ENCODE data around the gene DNAH10. TPM values are rescaled to one million over a fixed set of nuclear protein-coding genes. Genes with fewer than 3 reads are reported as not detected.
"Not testable (repeated sequence)": the region's sequence is repeated elsewhere in the genome, so short reads cannot be mapped to it uniquely, and the experiment has no call there.

Gene DNAH10
- total and polyA plus RNA-seq, 4 donors: 0.03 to 1.0 TPM; not detected in 2

DNA sequence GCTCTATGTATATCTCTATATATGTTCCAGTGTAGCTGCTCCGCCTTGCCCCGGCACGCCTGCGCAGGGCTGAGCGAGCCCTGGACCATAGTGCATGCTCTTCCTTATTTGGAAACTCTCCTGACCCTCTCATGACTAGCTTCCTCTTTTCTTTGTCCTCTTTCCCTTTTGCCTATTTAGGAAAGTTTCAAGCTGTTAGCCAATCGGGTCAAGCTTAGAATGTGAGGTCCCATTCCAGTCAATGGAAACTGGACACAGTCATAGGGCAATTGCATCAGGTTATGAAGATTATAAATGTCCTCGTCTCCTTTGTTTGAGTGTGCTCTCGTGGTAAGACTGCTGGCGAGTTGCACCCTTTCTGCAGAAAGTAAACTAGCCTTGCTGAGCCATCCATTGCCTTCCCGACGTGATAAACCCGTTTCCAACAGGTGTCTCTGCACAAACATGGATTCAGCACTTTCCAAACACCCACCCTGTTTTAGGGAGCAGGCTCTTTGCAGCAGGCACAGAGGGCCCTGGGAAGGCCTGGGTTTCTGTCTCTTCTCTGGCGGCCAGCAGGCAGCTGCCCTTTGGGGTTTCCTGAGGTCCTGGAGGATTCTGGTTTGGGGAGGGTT lies 179.6 kb downstream of the DNAH10 start:
- H3K9me3 ChIP-seq (ENCODE audit: control insufficient read depth, low read length): no peaks in the 10 kb centered on the region
- ATAC-seq (ENCODE audit: low FRiP score) (no peak), DNase-seq (no peak)
- WGBS, 2 donors: 80 to 88% methylated on average over 13 of the region's 13 CpGs
- no peak overlapping the region for H3K4me3 ChIP-seq (ENCODE audit: low read length in 2 of 2)
- H3K4me1 ChIP-seq (ENCODE audit: control insufficient read depth in 1 of 2, insufficient read depth in 2 of 2, low read length in 2 of 2): no peaks in the 10 kb centered on the region
- peaks cover 0 to 5% of the 10 kb centered on the region in 2 donors for H3K36me3 ChIP-seq (ENCODE audit: control insufficient read depth in 1 of 2, insufficient read depth in 2 of 2, low read length in 1 of 2)
- H3K27me3 ChIP-seq (ENCODE audit: control insufficient read depth in 1 of 2, insufficient read depth in 2 of 2, low read length in 1 of 2): no peaks in the 10 kb centered on the region
- peak overlapping the region in 1 of 2 donors; percentile 14 for H3K27ac ChIP-seq (ENCODE audit: low read depth in 1 of 2, low read length in 2 of 2)
- intact Hi-C loops (cut with DNase I): no loop called here

- WGBS, 2 donors: 24 to 28% methylated on average over 10 of the region's 10 CpGs
- ATAC-seq (ENCODE audit: low FRiP score) (no peak), DNase-seq (peak in 1 of 2 donors; percentile 71)
- Histone ChIP-seq H3K4me1 (ENCODE audit: control insufficient read depth in 1 of 2, insufficient read depth in 2 of 2, low read length in 2 of 2) (no peaks in the 10 kb centered on the region), H3K4me3 (ENCODE audit: low read length in 2 of 2) (no peak overlapping the region), H3K27me3 (ENCODE audit: control insufficient read depth in 1 of 2, insufficient read depth in 2 of 2, low read length in 1 of 2) (no peaks in the 10 kb centered on the region), H3K36me3 (ENCODE audit: control insufficient read depth in 1 of 2, insufficient read depth in 2 of 2, low read length in 1 of 2) (peaks cover 0 to 5% of the 10 kb centered on the region in 2 donors), H3K9me3 (ENCODE audit: control insufficient read depth, low read length) (no peaks in the 10 kb centered on the region), H3K27ac (ENCODE audit: low read depth in 1 of 2, low read length in 2 of 2) (no peak overlapping the region)
- intact Hi-C loops (cut with DNase I): no loop called here
Observed at GRCh38 chr12:123942238-123942653, 180.1 kb downstream of the DNAH10 start.

DNA sequence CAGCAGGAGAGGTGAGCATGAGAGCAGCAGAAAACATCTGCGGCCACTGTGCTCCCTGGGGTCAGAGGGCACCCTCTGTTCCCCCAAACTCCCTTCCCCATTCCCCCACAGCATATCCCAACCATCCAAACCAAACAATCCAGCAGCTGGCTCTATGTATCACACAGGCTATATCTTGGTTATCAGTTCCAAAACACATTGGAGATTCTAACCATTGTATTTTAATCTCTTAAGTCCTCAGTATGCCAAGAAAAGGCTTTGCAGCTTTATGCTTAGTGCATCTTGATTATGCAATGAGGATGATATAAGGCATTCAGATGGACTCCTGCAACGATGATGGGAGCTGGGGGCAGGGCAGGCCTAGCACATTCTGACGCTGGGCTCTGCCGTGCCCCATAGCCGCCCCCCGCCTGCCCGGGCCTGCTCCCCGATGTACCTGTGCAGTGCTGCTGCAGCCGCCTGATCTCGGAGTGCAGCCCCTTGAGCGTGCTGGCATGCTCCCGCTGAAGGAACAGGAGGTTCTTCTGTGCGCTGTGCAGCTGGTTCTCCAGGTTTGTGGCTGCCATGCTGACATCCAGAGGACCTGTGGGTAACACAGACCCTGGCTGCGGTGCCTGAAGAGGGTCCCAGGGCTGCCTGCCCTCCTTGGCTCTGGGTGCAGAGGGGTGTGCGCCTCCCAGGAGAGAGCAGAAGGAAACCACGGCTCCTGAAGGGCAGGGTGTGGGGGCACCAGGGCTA lies 181.0 kb downstream of the DNAH10 start:
- Histone ChIP-seq H3K27ac (ENCODE audit: low read depth in 1 of 2, low read length in 2 of 2) (peak overlapping the region in 1 of 2 donors; percentile 25), H3K27me3 (ENCODE audit: control insufficient read depth in 1 of 2, insufficient read depth in 2 of 2, low read length in 1 of 2) (no peaks in the 10 kb centered on the region), H3K36me3 (ENCODE audit: control insufficient read depth in 1 of 2, insufficient read depth in 2 of 2, low read length in 1 of 2) (peaks cover 0 to 3% of the 10 kb centered on the region in 2 donors), H3K9me3 (ENCODE audit: control insufficient read depth, low read length) (no peaks in the 10 kb centered on the region), H3K4me1 (ENCODE audit: control insufficient read depth in 1 of 2, insufficient read depth in 2 of 2, low read length in 2 of 2) (no peaks in the 10 kb centered on the region), H3K4me3 (ENCODE audit: low read length in 2 of 2) (no peak overlapping the region)
- WGBS, 2 donors: 81 to 86% methylated on average over 16 of the region's 16 CpGs
- no peak for DNase-seq
- no peak for ATAC-seq (ENCODE audit: low FRiP score)
- intact Hi-C loops (cut with DNase I): no loop called here

DNA sequence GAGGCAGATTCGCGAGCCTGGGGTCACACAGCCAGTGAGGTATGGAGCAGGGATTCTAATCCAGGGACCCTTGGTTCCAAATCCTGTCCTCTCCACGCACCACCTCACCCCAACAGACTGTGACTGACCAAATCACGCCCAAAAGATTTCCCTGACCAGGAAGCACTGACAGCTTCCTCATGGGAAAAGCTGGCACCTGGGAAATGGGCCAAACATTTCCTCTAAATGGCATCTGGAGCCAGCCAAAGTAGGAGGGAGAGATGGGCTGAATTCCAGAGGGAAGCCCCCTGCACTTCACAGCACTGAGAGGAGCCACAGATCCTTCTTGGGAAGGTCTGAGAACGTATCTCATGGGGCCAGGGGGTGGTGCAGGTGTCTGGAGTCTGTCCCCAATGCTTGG lies 181.7 kb downstream of the DNAH10 start:
- 62 to 64% methylated on average over 5 of the region's 5 CpGs for WGBS, 2 donors
- H3K4me1 ChIP-seq (ENCODE audit: control insufficient read depth in 1 of 2, insufficient read depth in 2 of 2, low read length in 2 of 2): no peaks in the 10 kb centered on the region
- no peak for DNase-seq
- H3K9me3 ChIP-seq (ENCODE audit: control insufficient read depth, low read length): no peaks in the 10 kb centered on the region
- no peak overlapping the region for H3K4me3 ChIP-seq (ENCODE audit: low read length in 2 of 2)
- intact Hi-C loops (cut with DNase I): no loop called here
- peaks cover 0 to 3% of the 10 kb centered on the region in 2 donors for H3K36me3 ChIP-seq (ENCODE audit: control insufficient read depth in 1 of 2, insufficient read depth in 2 of 2, low read length in 1 of 2)
- H3K27me3 ChIP-seq (ENCODE audit: control insufficient read depth in 1 of 2, insufficient read depth in 2 of 2, low read length in 1 of 2): no peaks in the 10 kb centered on the region
- ATAC-seq (ENCODE audit: low FRiP score): no peak
- no peak overlapping the region for H3K27ac ChIP-seq (ENCODE audit: low read depth in 1 of 2, low read length in 2 of 2)

GRCh38 chr12:123944696-123945095 lies 182.6 kb downstream of the DNAH10 start:
- peaks cover 0 to 3% of the 10 kb centered on the region in 2 donors for H3K36me3 ChIP-seq (ENCODE audit: control insufficient read depth in 1 of 2, insufficient read depth in 2 of 2, low read length in 1 of 2)

GRCh38 chr12:123945287-123946151 lies 183.4 kb downstream of the DNAH10 start:
- Histone ChIP-seq H3K27me3 (ENCODE audit: control insufficient read depth in 1 of 2, insufficient read depth in 2 of 2, low read length in 1 of 2) (no peaks in the 10 kb centered on the region), H3K9me3 (ENCODE audit: control insufficient read depth, low read length) (no peaks in the 10 kb centered on the region), H3K36me3 (ENCODE audit: control insufficient read depth in 1 of 2, insufficient read depth in 2 of 2, low read length in 1 of 2) (peaks cover 0 to 3% of the 10 kb centered on the region in 2 donors), H3K4me3 (ENCODE audit: low read length in 2 of 2) (no peak overlapping the region), H3K27ac (ENCODE audit: low read depth in 1 of 2, low read length in 2 of 2) (no peak overlapping the region), H3K4me1 (ENCODE audit: control insufficient read depth in 1 of 2, insufficient read depth in 2 of 2, low read length in 2 of 2) (no peaks in the 10 kb centered on the region)
- DNase-seq (no peak), ATAC-seq (ENCODE audit: low FRiP score) (no peak)
- 85 to 87% methylated on average over 25 of the region's 25 CpGs for WGBS, 2 donors
- intact Hi-C loops (cut with DNase I): no loop called here

More at GRCh38 chr12:123944696-123945095, 182.6 kb downstream of the DNAH10 start:
- Histone ChIP-seq H3K4me3 (ENCODE audit: low read length in 2 of 2) (no peak overlapping the region), H3K27ac (ENCODE audit: low read depth in 1 of 2, low read length in 2 of 2) (no peak overlapping the region), H3K4me1 (ENCODE audit: control insufficient read depth in 1 of 2, insufficient read depth in 2 of 2, low read length in 2 of 2) (no peaks in the 10 kb centered on the region), H3K9me3 (ENCODE audit: control insufficient read depth, low read length) (no peaks in the 10 kb centered on the region), H3K27me3 (ENCODE audit: control insufficient read depth in 1 of 2, insufficient read depth in 2 of 2, low read length in 1 of 2) (no peaks in the 10 kb centered on the region)
- ATAC-seq (ENCODE audit: low FRiP score) (no peak), DNase-seq (no peak)
- 86 to 88% methylated on average over 10 of the region's 10 CpGs for WGBS, 2 donors
- intact Hi-C loops (cut with DNase I): no loop called here

DNA sequence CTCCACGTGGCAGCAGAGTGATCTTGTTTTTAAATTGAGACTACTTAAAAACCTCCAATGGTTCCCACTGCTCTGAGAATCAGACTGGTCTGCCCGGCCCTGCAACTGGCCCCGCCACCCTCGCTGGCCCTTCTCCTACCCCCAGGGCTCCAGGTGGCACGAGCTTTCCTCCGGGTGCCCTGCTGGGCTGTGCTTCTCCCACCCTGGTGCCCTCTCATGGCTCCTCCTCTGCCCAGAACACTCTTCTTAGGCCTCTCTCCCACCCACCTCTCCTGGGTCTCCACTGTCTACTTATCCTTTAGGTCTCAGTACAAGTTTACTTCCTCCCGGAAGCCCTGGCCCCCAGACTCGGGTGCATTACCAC lies 184.0 kb downstream of the DNAH10 start:
- DNase-seq: no peak
- ATAC-seq (ENCODE audit: low FRiP score): peak; percentile 19
- intact Hi-C loops (cut with DNase I): no loop called here
- Histone ChIP-seq H3K27ac (ENCODE audit: low read depth in 1 of 2, low read length in 2 of 2) (no peak overlapping the region), H3K9me3 (ENCODE audit: control insufficient read depth, low read length) (no peaks in the 10 kb centered on the region), H3K4me1 (ENCODE audit: control insufficient read depth in 1 of 2, insufficient read depth in 2 of 2, low read length in 2 of 2) (no peaks in the 10 kb centered on the region), H3K4me3 (ENCODE audit: low read length in 2 of 2) (no peak overlapping the region), H3K36me3 (ENCODE audit: control insufficient read depth in 1 of 2, insufficient read depth in 2 of 2, low read length in 1 of 2) (peaks cover 0 to 3% of the 10 kb centered on the region in 2 donors), H3K27me3 (ENCODE audit: control insufficient read depth in 1 of 2, insufficient read depth in 2 of 2, low read length in 1 of 2) (no peaks in the 10 kb centered on the region)
- WGBS, 2 donors: 75 to 80% methylated on average over 8 of the region's 8 CpGs

DNA sequence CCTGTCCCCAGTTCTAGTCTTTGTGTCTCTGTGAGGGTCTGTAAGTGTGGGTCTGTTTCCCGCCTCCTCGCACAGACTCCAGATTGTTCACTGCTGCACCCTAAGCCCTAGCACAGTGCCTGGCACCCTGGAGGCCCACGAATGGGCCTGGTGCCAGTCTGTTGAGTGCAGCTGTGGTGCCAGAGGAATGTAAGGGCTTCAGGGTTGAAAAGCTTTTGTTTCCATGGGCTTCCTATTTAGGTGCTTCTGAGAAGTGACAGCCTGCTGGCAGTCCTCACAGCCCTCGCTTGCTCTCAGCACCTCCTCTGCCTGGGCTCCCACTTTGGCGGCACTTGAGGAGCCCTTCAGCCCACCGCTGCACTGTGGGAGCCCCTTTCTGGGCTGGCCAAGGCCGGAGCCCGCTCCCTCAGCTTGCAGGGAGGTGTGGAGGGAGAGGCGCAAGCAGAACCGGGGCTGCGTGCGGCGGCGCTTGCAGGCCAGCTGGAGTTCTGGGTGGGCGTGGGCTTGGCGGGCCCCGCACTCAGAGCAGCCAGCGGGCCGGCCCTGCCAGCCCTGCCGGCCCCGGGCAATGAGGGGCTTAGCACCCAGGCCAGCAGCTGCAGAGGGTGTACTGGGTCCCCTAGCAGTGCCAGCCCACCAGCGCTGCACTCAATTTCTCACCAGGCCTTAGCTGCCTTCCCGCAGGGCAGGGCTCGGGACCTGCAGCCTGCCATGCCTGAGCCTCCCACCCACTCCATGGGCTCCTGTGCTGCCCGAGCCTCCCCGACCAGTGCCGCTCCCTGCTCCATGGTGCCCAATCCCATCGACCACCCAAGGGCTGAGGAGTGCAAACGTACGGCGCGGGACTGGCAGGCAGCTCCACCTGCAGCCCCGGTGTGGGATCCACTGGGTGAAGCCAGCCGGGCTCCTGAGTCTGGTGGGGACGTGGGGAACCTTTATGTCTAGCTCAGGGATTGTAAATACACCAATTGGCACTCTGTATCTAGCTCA lies 184.7 kb downstream of the DNAH10 start:
- H3K4me3 ChIP-seq (ENCODE audit: low read length in 2 of 2); H3K9me3 ChIP-seq (ENCODE audit: control insufficient read depth, low read length); DNase-seq; H3K27ac ChIP-seq (ENCODE audit: low read depth in 1 of 2, low read length in 2 of 2); H3K4me1 ChIP-seq (ENCODE audit: control insufficient read depth in 1 of 2, insufficient read depth in 2 of 2, low read length in 2 of 2); H3K36me3 ChIP-seq (ENCODE audit: control insufficient read depth in 1 of 2, insufficient read depth in 2 of 2, low read length in 1 of 2); ATAC-seq (ENCODE audit: low FRiP score); H3K27me3 ChIP-seq (ENCODE audit: control insufficient read depth in 1 of 2, insufficient read depth in 2 of 2, low read length in 1 of 2); intact Hi-C loops (cut with DNase I): not testable (repeated sequence)
- 92 to 93% methylated on average over 31 to 34 of the region's 35 CpGs for WGBS, 2 donors

Data from aorta (tissue), 5 donors.